GM10847 (cell line): ENCODE measurements around the gene ASPDH.

Experiments
- POLR2A ChIP-seq: IDR thresholded peaks from 2 replicates; pipeline ENCODE4 v1.6.1; 2011; ENCODE audit not compliant: insufficient read length; ENCODE audit errors: extremely low read depth

ASPDH gene

DNA sequence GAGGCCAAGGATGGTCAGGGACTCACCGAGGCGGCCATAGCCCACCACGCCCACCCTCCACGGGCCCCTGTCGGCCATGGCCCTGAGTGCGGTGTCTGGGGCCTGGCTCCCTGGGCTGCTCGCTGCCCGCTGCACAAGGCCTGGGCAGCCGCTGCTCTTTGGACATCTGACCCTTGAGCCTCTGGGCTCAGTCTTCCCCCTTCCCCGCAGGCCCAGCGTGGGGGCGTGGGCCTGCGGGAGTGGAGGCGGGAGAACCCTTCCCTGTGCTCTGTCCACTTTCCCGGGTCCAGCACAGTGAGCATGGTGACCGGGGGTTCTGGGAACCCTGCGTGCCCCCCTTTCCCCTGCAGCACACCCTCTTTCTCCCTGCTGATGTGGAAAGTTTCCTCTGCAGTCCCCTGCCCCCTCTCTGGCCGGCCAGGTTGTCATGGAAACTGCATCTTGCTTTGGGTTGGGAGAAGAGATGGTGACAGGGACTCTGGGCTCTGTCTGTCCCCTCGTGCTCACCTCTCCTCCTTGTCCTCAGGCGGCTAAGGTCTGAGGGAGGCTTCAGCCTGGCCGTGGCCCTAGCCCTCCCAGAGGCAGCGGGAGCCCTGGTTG is at the start of gene ASPDH:
TSS of gene ASPDH (minus strand) at position 168 of the 600 bp plus-strand sequence. CDS start at position 78, 90 bp downstream.
- TF ChIP-seq POLR2A = no peak

DNA sequence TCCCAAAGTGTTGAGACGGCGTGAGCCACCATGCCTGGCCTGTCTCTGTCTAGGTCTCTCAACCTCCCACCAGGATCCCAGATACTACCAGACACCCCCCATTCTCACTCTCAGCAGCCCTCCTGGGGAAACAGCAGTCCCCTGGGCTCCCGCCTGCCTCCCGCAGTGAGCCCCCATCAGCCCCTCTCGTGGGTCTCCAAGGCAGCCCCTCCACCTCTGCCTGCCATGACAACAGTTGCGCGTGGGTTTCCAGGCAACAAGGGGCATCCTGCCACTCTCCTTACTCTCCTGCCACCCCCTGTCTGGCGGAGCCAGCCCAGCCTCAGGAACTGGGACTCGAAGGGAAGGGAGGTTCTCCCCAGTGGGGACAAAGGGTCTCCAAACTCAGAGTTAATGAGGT is 49.3 kb upstream of the ASPDH start:
- no peak for TF ChIP-seq POLR2A

DNA sequence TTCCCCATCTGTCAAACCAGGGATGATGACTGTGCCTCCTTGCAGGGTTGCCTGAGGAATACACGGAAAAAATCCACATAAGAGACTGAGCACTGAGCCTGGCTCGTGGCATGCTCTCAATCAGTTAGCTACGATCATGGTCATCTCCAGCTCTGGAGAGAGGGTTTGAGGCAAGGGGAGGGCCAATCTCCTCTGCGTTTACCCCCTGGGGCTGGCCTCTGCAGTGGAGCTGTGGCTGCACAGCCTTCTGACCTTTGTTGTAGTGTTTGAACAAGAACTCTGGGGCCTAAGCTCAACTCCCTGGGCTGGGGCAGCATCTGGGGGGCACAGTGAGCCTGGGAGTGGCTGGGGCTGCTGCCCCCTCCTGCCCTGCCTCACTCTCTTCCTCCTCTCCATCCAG is 48.6 kb upstream of the ASPDH start:
- TF ChIP-seq POLR2A = no peak

DNA sequence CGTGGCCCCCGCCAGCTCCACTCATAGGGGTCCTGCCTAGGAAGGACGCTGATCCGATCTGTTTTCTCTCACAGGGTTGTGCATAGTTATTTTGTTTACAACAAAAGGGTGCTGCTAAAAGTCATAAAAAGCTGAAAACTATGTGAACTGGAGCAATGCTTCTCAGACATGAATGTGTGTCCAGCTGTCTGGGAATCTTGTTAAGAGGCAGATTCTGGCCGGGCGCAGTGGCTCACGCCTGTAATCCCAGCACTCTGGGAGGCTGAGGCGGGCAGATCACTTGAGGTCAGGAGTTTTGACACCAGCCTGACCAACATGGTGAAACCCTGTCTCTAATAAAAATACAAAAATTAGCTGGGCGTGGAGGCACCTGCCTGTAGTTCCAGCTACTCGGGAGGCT is 45.9 kb upstream of the ASPDH start:
- TF ChIP-seq POLR2A = no peak

DNA sequence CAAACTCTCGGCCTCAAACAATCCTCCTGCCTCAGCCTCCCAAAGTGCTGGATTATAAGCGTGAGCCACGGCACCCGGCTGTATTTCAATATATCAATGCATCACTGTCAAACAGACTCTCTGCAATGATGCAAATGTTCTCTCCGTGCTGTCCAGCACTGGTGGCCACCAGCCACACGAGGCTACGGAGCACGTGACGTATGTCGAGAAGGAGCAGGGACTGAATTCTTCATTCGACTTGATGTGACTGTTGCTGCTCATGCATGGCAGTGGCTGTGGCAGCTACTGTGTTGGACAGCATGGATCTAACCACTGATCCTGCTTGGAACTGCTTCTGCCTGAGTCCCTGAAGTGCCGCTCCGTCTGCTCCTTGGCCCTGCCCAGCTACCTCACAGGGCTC is 44.7 kb upstream of the ASPDH start:
- TF ChIP-seq POLR2A = no peak

DNA sequence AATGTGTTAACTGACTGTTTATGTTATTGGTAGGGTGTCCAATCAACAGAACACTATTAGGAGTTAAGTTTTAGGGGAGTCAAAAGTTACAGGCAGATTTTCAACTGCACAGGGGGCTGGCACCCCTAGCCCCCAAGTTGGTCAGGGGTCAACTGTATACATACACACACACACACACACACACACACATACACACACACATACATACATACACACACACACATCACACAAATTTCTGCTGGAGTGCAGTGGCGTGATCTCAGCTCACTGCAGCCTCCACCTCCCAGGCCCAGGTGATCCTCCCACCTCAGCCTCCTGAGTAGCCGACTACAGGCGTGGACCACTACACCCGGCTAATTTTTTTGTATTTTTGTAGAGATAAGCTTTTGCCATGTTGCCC is 44.3 kb upstream of the ASPDH start:
- no peak for TF ChIP-seq POLR2A

DNA sequence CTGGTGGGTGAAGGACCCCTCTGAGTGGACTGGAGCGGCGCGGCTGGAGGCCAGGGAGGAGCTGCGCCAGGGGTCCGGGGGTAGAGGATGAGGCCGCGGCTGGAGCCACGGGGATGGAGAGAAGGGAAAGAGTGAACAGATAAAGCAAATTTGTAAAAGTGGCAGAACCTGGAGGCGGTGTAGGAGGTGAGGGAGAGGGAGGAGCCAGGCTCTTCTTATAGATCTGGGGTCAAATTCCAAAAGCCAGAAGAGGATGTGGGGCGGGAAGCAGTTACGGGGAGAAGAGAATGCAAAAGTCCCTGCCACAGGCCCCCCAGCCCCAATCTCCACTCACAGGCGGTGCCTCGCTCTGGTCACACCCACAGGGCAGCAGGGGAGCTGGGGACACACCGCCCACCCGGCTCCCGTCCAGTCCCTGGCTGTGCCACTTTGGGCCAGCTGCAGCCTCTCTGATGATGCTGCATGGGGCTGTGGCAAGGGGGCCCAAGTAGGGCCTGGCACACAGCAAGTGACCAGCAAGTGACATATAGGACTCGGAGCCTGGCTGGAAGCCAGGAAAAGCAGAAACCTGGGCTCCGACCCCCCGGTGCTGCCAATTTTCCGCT is 43.4 kb upstream of the ASPDH start:
- TF ChIP-seq POLR2A = no peak

DNA sequence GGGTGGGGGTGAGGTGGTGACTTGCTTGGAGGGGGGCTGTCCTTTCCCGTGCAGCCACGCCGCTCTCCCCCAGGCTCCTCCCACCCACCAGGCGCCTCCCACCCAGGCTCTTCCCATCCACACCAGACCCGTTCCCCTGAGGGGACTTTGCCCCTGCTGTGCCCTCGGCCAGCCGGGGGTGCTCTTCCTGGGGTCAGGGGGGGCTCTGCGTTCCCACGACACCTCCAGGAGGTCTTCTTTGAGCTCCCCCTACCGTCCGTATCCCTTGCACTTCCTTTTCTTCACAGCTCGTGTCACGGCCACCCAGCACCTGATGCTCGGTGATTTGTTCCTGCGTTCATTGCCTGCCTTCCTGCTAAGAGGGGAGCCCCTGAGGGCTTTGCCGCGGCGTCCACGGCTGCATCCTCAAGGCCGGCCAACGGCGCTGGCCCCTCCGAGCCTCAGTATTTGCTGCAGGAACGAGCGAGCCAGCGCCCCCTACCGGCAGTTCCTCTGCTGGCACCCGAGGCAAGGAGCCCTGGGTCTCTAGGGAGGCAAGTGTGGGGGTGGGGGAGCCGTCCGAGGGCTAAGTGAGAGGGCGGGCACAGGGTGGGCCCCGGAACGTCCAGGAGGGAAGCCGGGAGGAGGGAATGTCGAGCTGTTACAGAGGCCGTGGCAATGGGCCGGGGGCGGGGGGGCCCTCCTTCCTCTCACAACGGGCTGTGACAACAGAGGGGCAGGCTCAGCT is 42.7 kb upstream of the ASPDH start:
- no peak for TF ChIP-seq POLR2A

DNA sequence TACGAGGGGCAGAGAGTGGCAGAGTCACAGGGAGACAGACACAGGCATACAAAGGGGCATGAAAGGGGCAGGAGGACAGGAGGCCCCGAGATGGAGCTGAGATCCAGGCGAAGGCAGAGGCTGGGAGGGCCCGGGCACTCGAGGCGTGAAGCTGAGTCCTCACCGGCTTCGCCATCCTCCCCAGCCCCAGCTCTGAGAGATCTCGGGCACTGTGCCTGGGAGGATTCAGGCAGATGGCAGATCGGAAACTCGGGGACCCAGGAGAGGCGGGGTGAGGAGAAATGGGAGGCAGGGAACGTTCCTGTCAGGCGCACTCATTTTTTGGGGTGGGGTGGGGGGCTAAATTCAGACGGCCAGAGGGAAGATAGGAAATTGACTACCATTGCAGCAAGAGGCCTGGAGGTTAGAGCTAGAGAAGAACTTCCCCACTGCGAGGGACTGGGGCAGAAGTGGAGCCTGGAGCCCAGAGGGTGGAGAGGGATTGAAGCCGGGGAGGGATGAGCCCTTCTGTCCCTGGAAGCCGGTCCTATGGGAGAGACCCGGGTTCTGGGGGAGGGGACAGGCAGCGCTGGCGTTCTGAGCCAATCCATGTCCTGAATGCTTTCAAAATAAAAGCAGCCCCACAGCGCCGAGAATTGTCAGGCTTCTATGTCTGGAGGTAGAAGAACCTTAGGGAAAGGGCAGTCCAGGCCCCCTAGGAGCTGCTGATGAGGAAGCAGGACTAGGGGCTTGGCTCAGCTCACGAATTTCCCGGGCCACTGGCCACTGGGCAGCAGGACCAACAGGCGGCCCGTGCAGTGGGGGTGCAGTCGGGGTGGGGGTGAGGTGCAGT is 42.0 kb upstream of the ASPDH start:
- no peak for TF ChIP-seq POLR2A

DNA sequence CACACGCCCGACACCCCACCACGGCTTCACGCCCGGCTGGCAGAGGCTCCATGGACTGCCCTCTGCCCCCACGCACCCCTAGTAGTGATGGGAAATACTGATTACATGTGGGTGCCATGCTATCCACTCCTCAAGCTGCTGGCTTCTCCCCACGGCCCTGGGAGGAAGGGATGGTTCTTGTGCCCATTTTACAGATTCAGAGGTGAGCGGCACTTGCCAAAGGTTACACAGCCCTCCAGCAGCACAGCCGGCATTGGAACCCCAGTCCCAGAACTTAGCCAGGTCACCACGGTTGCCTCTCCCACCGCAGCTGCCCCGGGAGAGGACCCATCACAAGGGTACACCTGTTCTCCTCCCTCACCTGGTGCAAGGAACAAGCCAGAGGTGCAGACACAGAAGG is 41.3 kb upstream of the ASPDH start:
- TF ChIP-seq POLR2A = no peak

DNA sequence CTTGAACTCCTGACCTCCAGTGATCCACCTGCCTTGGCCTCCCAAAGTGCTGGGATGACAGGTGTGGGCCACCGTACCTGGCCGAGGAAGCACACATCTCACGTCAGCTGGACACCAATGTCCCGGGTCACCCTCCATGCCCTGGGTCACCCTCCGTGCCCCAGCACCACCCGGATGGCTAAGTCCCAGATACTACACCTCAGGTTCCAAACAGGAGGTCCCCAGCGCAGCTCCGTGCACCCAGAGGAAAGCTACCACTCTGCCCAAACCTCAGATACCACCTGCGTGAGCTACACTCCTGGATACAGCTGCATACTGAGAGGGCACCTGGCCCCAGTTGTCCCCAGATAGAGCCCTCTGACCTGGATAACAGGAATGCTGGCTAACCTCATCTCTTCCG is 40.5 kb upstream of the ASPDH start:
- no peak for TF ChIP-seq POLR2A

DNA sequence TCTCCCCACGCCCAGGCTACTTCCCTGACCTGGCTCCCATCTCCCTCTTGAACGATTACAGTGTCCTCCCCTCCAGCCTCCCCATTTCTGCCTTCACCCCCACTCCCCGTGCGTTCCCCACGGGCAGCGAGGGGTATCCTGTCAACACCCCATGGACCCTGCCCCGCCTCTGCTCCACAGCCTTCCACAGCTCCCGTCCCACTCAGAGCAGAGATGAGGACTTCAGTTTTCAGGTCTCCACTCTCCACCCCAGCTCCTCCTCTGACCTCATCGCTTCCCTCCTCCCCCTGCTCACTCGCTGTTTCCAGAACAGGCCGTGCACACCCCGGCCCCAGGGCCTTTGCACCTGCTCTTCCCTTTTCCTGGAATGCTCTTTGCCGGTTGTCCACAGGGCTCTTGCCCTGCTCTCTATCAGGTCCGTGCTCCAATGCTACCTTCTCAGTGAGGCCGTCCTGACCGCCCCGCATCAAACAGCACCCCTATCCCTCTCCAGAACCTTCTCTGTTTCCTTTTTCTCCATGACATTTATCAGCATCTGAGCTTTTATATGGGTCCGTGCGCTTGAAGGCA is 39.5 kb upstream of the ASPDH start:
- TF ChIP-seq POLR2A = no peak

DNA sequence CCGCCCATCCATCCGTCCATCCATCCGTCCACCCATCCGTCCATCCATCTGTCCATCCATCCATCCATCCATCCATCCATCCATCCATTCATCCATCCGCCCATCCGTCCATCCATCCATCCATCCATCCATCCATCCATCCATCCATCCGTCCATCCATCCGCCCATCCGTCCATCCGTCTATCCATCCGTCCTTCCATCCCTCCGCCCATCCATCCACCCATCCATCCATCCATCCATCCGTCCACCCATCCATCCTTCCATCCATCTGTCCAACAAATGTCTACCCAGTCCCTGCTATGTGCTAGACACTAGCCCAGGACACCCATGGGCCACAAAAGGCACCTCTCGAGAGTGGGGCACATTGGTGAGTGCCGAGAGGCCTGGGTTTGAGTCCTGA is 38.8 kb upstream of the ASPDH start:
- TF ChIP-seq POLR2A = no peak

DNA sequence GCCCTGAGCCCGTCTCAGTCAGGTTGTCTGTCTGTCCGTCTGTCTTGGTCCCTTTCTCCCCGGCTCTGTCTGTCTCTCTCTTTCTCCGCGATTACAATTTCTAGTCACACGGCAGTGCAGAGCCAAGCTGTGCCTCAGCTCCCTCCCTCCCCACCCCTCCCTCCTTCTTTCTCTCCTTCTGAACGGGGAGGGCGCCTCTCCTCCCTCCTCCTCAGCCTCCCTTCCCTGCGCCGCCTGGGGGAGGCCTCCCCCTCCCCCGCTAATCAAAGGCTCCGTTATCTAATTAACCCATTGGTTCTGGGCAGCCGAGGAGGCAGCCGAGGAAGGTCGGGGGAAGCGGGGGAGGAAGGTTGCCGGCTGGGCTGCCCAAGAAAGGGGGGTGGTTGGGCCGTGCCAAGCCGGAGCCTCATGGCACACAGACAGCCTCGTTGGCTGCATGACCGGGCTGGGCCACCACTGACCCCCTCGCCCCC is 38.0 kb upstream of the ASPDH start:
- no peak for TF ChIP-seq POLR2A

DNA sequence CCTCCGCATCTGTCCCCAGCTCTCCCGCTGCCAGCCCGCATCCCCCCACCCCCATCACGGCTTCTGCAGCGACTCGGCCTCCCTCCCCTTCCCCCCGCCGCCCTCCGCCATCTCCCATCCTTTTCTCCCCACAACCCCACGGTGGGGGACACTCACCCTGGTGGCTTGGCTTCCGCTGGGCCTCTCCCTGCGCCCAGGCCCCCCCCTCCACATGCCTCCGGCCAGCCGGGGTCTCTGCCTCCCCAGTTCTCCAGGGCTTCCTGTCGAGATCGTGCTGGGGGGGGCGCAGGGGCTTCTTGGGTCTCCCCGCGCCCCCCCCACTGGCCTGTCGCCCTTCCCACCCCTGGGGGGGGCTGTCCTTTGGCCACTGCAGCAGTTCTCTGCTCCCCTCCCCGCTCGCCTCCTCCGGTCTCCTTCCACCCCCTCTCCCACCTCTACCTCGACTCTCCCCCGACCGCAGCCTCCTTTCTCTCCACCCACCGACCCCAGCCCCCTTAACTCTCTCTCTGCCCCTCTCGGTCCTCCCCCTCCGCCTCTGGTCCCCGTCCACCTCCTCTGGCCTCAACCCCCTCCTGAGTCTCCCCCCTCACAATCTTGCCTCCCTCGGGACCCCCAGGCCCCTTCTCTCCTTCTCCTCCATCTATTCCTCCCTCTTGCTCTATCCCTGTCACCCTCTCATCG is 37.5 kb upstream of the ASPDH start:
- TF ChIP-seq POLR2A = no peak
